Retinal pigment epithelial cell (primary cell): ENCODE results near the gene CCNF.

ENCODE experiments used
- DNase-seq: peaks from one replicate; pipeline ENCODE4 v3.0.0-alpha.2; 2010; ENCODE audit warnings: low read depth
- H3K4me3 ChIP-seq: 2 replicates; pipeline ENCODE4 v1.5.1; 2011; ENCODE audit warnings: mild to moderate bottlenecking, low read length, control low read depth, moderate library complexity
- TF ChIP-seq, protein P1 (sequence below): conservative IDR thresholded peaks from 2 replicates; pipeline ENCODE4 v1.5.1; 2011; ENCODE audit warnings: low read depth, low read length, control low read depth, inconsistent platforms

CCNF gene

DNA sequence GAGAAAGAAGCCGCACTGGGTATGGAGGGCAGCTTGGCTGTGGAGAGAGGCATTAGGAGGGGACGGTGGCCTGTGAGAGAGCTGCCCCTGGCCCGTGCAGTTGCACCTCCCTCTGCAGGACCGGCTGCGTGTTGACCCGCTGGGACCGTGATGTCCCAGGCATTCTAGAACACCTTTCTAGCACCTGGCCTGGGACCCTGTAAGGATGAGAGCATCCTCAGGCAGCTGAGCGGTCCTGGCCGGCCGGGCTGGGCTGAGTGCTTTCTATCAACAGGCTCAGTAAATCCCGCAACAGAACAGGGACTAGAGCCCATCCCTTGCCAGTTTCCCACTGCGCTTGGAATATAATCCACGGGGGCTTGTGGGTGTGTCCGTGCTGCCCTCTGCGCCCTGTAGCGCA, 60.3 kb downstream of the CCNF start:
- H3K4me3 ChIP-seq: no peak overlapping the region
- DNase-seq: no peak
- TF ChIP-seq, protein P1, sequence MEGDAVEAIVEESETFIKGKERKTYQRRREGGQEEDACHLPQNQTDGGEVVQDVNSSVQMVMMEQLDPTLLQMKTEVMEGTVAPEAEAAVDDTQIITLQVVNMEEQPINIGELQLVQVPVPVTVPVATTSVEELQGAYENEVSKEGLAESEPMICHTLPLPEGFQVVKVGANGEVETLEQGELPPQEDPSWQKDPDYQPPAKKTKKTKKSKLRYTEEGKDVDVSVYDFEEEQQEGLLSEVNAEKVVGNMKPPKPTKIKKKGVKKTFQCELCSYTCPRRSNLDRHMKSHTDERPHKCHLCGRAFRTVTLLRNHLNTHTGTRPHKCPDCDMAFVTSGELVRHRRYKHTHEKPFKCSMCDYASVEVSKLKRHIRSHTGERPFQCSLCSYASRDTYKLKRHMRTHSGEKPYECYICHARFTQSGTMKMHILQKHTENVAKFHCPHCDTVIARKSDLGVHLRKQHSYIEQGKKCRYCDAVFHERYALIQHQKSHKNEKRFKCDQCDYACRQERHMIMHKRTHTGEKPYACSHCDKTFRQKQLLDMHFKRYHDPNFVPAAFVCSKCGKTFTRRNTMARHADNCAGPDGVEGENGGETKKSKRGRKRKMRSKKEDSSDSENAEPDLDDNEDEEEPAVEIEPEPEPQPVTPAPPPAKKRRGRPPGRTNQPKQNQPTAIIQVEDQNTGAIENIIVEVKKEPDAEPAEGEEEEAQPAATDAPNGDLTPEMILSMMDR: no peak

DNA sequence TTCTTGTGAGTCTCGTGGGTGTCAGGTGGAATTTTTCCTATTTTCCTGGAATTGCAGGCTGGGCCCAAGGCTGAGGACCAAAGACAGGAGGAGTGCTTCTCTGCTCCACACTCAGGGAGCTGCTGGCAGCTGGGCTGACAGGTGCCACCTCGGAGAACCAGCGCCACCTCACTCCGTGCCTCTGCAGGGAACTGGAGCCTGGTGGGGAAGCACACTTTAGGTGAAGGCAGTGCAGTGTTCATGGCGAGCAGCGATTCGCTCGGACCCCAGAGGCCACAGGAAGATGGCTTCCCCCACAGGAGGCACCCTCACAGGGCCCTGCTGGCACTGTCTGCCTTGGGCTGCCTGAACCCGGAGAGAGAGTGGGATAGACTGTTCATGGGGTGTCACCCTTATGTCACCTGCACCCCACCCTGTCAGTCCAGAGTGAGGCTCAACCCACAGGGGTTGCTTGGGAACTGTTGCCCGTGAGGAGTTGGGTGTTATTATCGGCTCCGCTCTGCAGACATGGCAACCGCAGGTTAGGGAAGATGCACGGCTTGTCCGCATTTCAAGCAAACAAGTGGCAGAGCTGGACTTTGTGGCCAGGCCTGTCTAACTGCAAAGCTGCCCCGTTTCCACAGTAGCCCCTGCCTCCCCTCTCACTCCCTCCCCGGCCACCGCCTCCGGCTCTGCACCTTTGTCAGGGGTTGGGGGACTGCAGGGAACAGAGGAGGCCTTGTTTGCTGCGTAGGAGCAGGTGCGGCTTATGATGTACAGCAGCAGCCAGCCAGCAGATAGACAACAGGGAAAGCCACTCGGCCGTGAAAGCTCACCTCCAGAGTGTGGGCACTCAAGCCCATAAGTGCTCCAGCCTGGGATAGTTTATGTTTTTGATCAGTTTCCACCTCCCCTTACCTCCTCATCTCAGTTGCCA, 61.2 kb downstream of the CCNF start:
- no peak for DNase-seq
- TF ChIP-seq, protein P1: no peak
- H3K4me3 ChIP-seq: no peak overlapping the region

DNA sequence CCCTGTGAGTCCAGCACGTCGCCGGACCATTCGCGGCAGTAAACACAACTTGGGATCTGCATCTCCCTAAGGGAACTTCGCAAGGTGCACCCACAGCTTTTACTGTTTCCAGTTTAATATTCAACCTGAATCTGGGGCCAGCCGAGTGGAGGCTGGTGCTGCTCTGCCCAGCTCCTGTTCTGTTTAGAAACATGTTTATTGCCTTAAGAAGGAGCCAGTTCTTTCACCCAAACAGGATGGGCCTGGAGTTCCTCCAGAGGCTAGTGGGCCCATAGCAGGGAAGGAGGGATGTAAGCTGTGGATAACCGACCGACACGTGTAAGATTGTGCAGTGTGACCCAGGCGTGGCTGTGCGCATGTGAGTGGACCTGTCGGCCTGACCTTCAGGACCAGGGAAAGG, 63.0 kb downstream of the CCNF start:
- TF ChIP-seq, protein P1: no peak
- no peak for DNase-seq
- no peak overlapping the region for H3K4me3 ChIP-seq

DNA sequence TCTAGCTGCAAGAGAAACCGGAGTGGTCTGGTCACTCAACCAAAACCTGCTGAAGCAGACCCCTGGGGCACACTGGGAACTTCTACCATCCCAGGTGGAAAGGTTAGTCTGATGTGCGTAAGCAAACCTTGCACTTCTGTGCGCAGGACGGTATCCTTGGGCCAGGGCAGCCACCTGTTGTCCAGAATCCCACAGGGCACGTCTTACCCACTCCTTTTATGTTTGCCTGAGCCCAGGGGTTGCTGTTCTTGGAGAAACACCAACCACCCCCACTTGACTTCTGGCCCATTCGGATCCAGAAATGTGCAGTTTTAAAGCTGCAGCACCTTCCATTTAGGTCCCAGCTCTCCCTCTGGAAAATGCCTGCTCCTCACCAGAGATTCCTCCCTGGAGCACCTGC, 64.4 kb downstream of the CCNF start:
- DNase-seq: no peak
- TF ChIP-seq, protein P1: no peak
- no peak overlapping the region for H3K4me3 ChIP-seq

DNA sequence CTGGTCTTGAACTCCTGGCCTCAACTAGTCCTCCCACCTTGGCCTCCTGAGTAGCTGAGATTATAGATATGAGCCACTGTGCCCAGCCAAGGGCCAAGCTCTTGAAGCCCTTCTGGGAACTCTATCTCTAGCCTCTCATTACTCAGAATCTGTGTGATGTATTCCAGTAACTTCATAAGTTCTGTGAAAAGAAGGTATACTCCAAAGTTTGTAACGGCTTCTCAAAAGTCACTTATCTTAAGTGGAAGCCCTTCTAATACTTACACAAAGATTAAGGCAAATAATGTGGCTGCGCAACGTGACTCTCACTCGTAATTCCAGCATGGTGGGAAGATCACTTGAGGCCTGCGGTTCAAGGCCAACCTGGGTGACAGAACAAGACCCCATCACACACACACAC, 65.4 kb downstream of the CCNF start:
- TF ChIP-seq, protein P1: no peak
- DNase-seq: no peak
- H3K4me3 ChIP-seq: no peak overlapping the region

DNA sequence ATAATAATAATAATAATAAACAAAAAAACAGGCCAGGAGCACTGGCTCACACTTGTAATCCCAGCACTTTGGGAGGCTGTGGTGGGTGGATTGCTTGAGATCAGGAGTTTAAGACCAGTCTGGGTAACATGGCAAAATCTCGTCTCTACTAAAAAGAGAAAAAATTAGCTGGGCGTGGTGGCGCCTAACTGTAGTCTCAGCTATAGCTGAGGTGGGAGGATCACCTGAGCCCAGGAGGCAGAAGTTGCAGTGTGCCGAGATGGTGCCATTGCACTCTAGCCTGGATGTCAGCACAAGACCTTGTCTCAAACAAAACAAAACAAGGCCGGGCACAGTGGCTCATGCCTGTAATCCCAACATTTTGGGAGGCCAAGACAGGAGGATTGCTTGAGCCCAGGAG, 65.8 kb downstream of the CCNF start:
- H3K4me3 ChIP-seq: no peak overlapping the region
- TF ChIP-seq, protein P1: no peak
- DNase-seq: no peak
